Measurements from ENCODE around the gene DRD3.

GRCh38 chr3:114122027-114122709 is 56.7 kb downstream of the DRD3 start:
- no peak for TF ChIP-seq POLR2A (IDR thresholded peaks at IDR 0.05)
- TF ChIP-seq CTCF (IDR thresholded peaks at IDR 0.05), result no peak
